ENCODE data around the gene TMCC1.

TMCC1 gene

GRCh38 chr3:129604767-129605166 is 288.7 kb downstream of the TMCC1 start:
- H3K27me3 Mint-ChIP-seq, result peaks cover 48% of the 10 kb centered on the region
- peak overlapping the region; percentile 10 for H3K4me3 Mint-ChIP-seq
- H3K4me1 Mint-ChIP-seq, result peaks cover 25% of the 10 kb centered on the region

GRCh38 chr3:129603991-129604749 is 289.3 kb downstream of the TMCC1 start:
- H3K4me3 Mint-ChIP-seq, result no peak overlapping the region
- peaks cover 25% of the 10 kb centered on the region for H3K4me1 Mint-ChIP-seq
- H3K27me3 Mint-ChIP-seq, result peaks cover 48% of the 10 kb centered on the region

More at GRCh38 chr3:129604767-129605166, 288.7 kb downstream of the TMCC1 start:
- Mint-ChIP-seq H3K36me3 (no peaks in the 10 kb centered on the region), H3K27ac (no peak overlapping the region), H3K9me3 (no peaks in the 10 kb centered on the region)
- no peak for ATAC-seq

GRCh38 chr3:129603561-129603942 is 290.0 kb downstream of the TMCC1 start:
- no peaks in the 10 kb centered on the region for H3K9me3 Mint-ChIP-seq
- no peak overlapping the region for H3K27ac Mint-ChIP-seq
- peaks cover 42% of the 10 kb centered on the region for H3K27me3 Mint-ChIP-seq
- H3K36me3 Mint-ChIP-seq, result no peaks in the 10 kb centered on the region
- no peak overlapping the region for H3K4me3 Mint-ChIP-seq
- peaks cover 21% of the 10 kb centered on the region for H3K4me1 Mint-ChIP-seq
- ATAC-seq, result no peak

More at GRCh38 chr3:129603991-129604749, 289.3 kb downstream of the TMCC1 start:
- Mint-ChIP-seq H3K36me3 (no peaks in the 10 kb centered on the region), H3K27ac (no peak overlapping the region), H3K9me3 (no peaks in the 10 kb centered on the region)
- no peak for ATAC-seq

- H3K4me3 Mint-ChIP-seq, result no peak overlapping the region
- no peaks in the 10 kb centered on the region for H3K9me3 Mint-ChIP-seq
- no peak overlapping the region for H3K27ac Mint-ChIP-seq
- peaks cover 17% of the 10 kb centered on the region for H3K4me1 Mint-ChIP-seq
- H3K27me3 Mint-ChIP-seq, result peaks cover 36% of the 10 kb centered on the region
- no peaks in the 10 kb centered on the region for H3K36me3 Mint-ChIP-seq
- ATAC-seq, result no peak
Observed at GRCh38 chr3:129602730-129603560, 290.6 kb downstream of the TMCC1 start.

GRCh38 chr3:129602309-129602708 is 291.2 kb downstream of the TMCC1 start:
- H3K9me3 Mint-ChIP-seq, result no peaks in the 10 kb centered on the region
- peaks cover 30% of the 10 kb centered on the region for H3K27me3 Mint-ChIP-seq
- no peaks in the 10 kb centered on the region for H3K36me3 Mint-ChIP-seq
- no peak overlapping the region for H3K27ac Mint-ChIP-seq
- no peak for ATAC-seq
- H3K4me1 Mint-ChIP-seq, result peaks cover 13% of the 10 kb centered on the region
- no peak overlapping the region for H3K4me3 Mint-ChIP-seq

GRCh38 chr3:129601713-129602112 is 291.8 kb downstream of the TMCC1 start:
- no peaks in the 10 kb centered on the region for H3K36me3 Mint-ChIP-seq
- no peaks in the 10 kb centered on the region for H3K9me3 Mint-ChIP-seq
- H3K4me3 Mint-ChIP-seq, result no peak overlapping the region
- peaks cover 7% of the 10 kb centered on the region for H3K4me1 Mint-ChIP-seq
- ATAC-seq, result no peak
- H3K27me3 Mint-ChIP-seq, result peaks cover 24% of the 10 kb centered on the region
- H3K27ac Mint-ChIP-seq, result no peak overlapping the region

GRCh38 chr3:129600348-129600747 is 293.2 kb downstream of the TMCC1 start:
- ATAC-seq, result no peak
- Mint-ChIP-seq H3K4me3 (no peak overlapping the region), H3K9me3 (no peaks in the 10 kb centered on the region), H3K27me3 (peaks cover 15% of the 10 kb centered on the region), H3K4me1 (peaks cover under 1% of the 10 kb centered on the region), H3K36me3 (no peaks in the 10 kb centered on the region), H3K27ac (no peak overlapping the region)

GRCh38 chr3:129599607-129600006 is 293.9 kb downstream of the TMCC1 start:
- ATAC-seq, result no peak
- Mint-ChIP-seq H3K4me1 (no peaks in the 10 kb centered on the region), H3K4me3 (no peak overlapping the region)

GRCh38 chr3:129599073-129599472 is 294.4 kb downstream of the TMCC1 start:
- Mint-ChIP-seq H3K4me1 (peaks cover under 1% of the 10 kb centered on the region), H3K36me3 (no peaks in the 10 kb centered on the region), H3K27ac (no peak overlapping the region), H3K9me3 (no peaks in the 10 kb centered on the region), H3K4me3 (no peak overlapping the region), H3K27me3 (peaks cover 8% of the 10 kb centered on the region)
- no peak for ATAC-seq

More at GRCh38 chr3:129599607-129600006, 293.9 kb downstream of the TMCC1 start:
- no peaks in the 10 kb centered on the region for H3K9me3 Mint-ChIP-seq
- H3K27ac Mint-ChIP-seq, result no peak overlapping the region
- no peaks in the 10 kb centered on the region for H3K36me3 Mint-ChIP-seq
- H3K27me3 Mint-ChIP-seq, result peaks cover 8% of the 10 kb centered on the region

- H3K36me3 Mint-ChIP-seq, result no peaks in the 10 kb centered on the region
- no peaks in the 10 kb centered on the region for H3K9me3 Mint-ChIP-seq
- H3K4me1 Mint-ChIP-seq, result peaks cover 6% of the 10 kb centered on the region
- H3K4me3 Mint-ChIP-seq, result no peak overlapping the region
- H3K27me3 Mint-ChIP-seq, result peaks cover 11% of the 10 kb centered on the region
- H3K27ac Mint-ChIP-seq, result no peak overlapping the region
- ATAC-seq, result no peak
Observed at GRCh38 chr3:129598484-129598883, 295.0 kb downstream of the TMCC1 start.

GRCh38 chr3:129598000-129598381 is 295.5 kb downstream of the TMCC1 start:
- H3K9me3 Mint-ChIP-seq, result no peaks in the 10 kb centered on the region
- H3K36me3 Mint-ChIP-seq, result no peaks in the 10 kb centered on the region
- no peak for ATAC-seq
- H3K4me3 Mint-ChIP-seq, result no peak overlapping the region
- H3K27ac Mint-ChIP-seq, result no peak overlapping the region
- peaks cover 11% of the 10 kb centered on the region for H3K4me1 Mint-ChIP-seq
- H3K27me3 Mint-ChIP-seq, result peaks cover 16% of the 10 kb centered on the region

All from stimulated activated memory B cell treated with anti-CD40 and anti-IgM and Interleukin-4, amounts not matched to agents 10 μg/mL and 1 μg/mL and 100 μg/mL, for 72 hours (primary cell).